GM12864 (cell line): Measurements from ENCODE around the gene HPGDS.

Experiments
- DNase-seq: peaks from one replicate; pipeline ENCODE4 v3.0.0-alpha.2; 2011; ENCODE audit warnings: low read depth
- H3K4me3 ChIP-seq: 2 replicates; pipeline ENCODE4 v1.5.1; 2011; ENCODE audit warnings: mild to moderate bottlenecking, low read depth, low read length, control low read depth
- TF ChIP-seq, protein P1 (sequence below): IDR thresholded peaks from 2 replicates; pipeline ENCODE4 v1.5.1; 2011; ENCODE audit warnings: low read depth, mild to moderate bottlenecking, moderate library complexity, low read length, control low read depth, inconsistent platforms; ENCODE audit errors: missing control alignments

The HPGDS gene

GRCh38 chr4:94278781-94279180 is 63.9 kb downstream of the HPGDS start:
- TF ChIP-seq, protein P1, sequence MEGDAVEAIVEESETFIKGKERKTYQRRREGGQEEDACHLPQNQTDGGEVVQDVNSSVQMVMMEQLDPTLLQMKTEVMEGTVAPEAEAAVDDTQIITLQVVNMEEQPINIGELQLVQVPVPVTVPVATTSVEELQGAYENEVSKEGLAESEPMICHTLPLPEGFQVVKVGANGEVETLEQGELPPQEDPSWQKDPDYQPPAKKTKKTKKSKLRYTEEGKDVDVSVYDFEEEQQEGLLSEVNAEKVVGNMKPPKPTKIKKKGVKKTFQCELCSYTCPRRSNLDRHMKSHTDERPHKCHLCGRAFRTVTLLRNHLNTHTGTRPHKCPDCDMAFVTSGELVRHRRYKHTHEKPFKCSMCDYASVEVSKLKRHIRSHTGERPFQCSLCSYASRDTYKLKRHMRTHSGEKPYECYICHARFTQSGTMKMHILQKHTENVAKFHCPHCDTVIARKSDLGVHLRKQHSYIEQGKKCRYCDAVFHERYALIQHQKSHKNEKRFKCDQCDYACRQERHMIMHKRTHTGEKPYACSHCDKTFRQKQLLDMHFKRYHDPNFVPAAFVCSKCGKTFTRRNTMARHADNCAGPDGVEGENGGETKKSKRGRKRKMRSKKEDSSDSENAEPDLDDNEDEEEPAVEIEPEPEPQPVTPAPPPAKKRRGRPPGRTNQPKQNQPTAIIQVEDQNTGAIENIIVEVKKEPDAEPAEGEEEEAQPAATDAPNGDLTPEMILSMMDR: no peak
- DNase-seq: no peak
- no peak overlapping the region for H3K4me3 ChIP-seq

- DNase-seq: no peak
- TF ChIP-seq, protein P1: no peak
- no peak overlapping the region for H3K4me3 ChIP-seq
These were observed 65.1 kb downstream of the HPGDS start for GRCh38 chr4:94277534-94277933.

DNA sequence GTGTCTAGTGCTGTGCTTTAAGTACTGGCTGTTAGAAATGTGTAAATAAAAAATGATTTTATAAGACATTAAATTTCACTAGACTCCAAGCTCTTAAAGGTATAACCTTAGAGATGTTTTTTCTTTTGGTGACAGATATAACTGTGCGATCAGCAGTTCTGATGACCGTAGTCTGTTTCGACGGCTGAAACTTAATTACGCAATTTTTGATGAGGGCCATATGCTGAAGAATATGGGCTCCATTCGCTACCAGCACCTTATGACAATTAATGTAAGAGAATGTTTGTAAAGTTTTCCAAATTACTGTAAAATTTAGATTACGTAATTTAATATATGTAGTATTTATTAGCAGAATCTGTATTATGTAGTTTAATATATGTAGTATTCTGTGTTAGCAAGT is 66.4 kb downstream of the HPGDS start:
- DNase-seq: no peak
- H3K4me3 ChIP-seq: no peak overlapping the region

DNA sequence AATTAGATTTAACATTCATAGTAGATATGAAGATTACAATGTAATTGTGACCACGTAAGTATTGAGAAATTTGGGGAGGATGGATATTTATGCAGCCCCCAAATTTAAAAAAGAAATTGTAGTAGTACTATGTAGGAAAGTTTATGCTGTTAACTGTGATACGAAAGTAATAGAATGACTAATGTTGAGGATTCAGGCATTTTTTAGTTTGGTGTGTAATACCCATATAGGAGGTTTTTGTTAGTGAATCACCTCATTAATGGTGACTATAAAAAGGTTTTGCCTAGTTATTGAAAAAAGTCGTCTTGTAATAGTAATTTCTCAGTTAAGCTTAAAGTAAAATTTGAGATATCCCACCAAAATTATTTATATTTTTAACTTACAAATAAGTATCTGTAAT is 67.7 kb downstream of the HPGDS start:
- TF ChIP-seq, protein P1: no peak
- no peak for DNase-seq
- no peak overlapping the region for H3K4me3 ChIP-seq

More for the DNA sequence above, 66.4 kb downstream of the HPGDS start:
- TF ChIP-seq, protein P1: no peak

GRCh38 chr4:94271248-94271647 is 71.4 kb downstream of the HPGDS start:
- H3K4me3 ChIP-seq: no peak overlapping the region
- TF ChIP-seq, protein P1: no peak
- DNase-seq: no peak

DNA sequence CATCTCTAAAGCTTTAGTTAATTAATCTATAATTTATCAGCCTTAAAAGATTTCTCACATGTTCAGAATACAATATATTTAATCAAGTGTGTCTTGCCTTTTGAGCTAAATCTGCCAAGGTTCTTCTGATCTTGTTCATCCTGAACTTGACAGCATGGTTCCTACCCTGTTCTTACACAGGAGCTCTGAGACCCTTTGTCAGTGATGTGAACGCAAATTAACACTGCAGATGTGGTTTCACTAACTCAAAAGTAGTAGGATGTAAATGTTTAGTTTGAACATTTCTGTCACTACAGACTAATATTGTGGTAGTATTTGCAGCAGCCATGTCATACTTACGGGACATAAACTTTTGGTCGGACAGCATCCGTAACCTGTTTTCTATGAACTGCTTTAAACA is 75.6 kb downstream of the HPGDS start:
- TF ChIP-seq, protein P1: no peak
- H3K4me3 ChIP-seq: no peak overlapping the region
- DNase-seq: no peak

DNA sequence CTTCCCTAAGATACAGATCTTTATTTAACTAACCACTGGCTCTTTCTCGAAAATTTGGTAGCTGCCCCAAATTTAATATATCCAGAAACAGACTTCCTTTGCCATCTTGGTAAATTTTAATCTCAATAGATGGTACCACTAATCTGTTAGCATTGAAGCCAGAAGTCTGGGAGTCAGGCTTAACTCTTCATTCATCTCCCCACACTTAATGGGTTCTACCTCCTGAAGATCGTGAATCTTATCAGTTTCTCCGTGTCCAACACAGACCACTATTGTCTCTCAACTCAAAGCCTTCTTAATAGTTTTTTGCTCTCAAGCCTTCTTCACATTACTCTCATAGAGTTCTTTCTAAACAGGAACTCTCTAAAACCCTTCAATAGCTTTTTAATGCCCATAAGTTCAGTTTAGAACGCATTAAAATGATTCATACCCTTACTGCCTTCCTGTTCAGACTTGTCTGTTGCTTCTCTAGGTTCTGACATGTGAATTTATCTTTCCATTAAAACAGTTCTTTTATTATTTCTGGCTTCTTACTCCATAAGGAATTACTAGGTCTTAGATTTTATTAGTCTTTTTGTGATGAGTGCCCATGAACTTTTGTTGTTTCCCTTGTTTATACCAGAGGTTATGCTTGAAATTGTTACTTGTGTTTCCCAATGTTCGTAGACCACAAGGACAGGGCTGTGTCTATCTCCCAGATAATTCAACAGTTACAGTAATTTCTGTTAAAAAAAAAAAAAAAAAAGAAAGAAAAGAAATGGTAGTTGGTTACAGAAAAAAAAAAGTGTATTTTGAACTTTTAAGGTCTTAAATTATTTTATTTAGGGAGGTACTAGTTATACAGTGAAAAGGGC is 80.2 kb downstream of the HPGDS start:
- TF ChIP-seq, protein P1: no peak
- DNase-seq: no peak
- H3K4me3 ChIP-seq: no peak overlapping the region
